Sigmoid colon (tissue), 4 donors: ENCODE data around the gene STARD13.

Experiments
- CTCF ChIP-seq, 4 experiments: fragments of 450-650 bp in 3 of 4; fragments of 200-600 bp in 1 of 4; IDR thresholded peaks; one replicate each; pipeline ENCODE4 v1.5.1; 2016 to 2019; ENCODE audit warnings: antibody characterized with exemption in 4 of 4, mild to moderate bottlenecking in 3 of 4, moderate library complexity in 2 of 4
- EP300 ChIP-seq, 4 donors: sonication (generic); formaldehyde crosslinking; IDR thresholded peaks; one replicate each; pipeline ENCODE4 v1.6.1; 2017; ENCODE audit warnings: antibody characterized with exemption in 4 of 4
- POLR2A ChIP-seq, 2 donors: fragments of 450-650 bp; IDR thresholded peaks; one replicate each; pipeline ENCODE4 v1.6.1; 2016; ENCODE audit warnings: antibody characterized with exemption in 2 of 2, mild to moderate bottlenecking in 2 of 2, moderate library complexity in 2 of 2

- TF ChIP-seq POLR2A (IDR thresholded peaks at IDR 0.05): no peak
- no peak for TF ChIP-seq CTCF (IDR thresholded peaks at IDR 0.05)
- no peak for TF ChIP-seq EP300 (IDR thresholded peaks at IDR 0.05)
Measured at GRCh38 chr13:33128134-33128533, 157.4 kb downstream of the STARD13 start.
